AG10803 (cell line): ENCODE data around the gene FNDC3A.

Experiments used
- DNase-seq: peaks from one replicate; pipeline ENCODE4 v3.0.0; 2010; ENCODE audit warnings: low read depth
- H3K4me3 ChIP-seq: 2 replicates; pipeline ENCODE4 v1.5.1; 2011; ENCODE audit warnings: mild to moderate bottlenecking, low read length, control low read depth
- TF ChIP-seq, protein P1 (sequence below): conservative IDR thresholded peaks from 2 replicates; pipeline ENCODE4 v1.5.1; 2011; ENCODE audit warnings: mild to moderate bottlenecking, low read length, control low read depth, inconsistent platforms

The FNDC3A gene

DNA sequence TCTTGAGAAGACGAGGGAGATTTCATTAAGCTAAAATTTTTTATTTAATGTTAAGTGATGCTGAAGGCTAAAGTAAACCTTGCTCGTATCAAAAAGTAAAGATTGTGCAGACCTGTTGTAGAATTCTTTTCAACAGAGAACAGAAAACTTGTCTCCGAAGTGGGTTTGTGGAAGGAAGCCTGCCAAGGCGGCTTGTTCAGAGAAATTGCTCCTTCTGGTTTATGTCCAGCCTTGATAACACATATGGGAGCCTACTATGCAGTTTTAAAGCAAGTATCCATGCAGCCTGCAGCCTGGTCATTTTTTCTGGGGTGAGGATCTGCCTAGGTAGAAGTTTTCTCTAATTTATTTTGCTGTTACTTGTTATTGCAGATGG, 245.9 kb downstream of the FNDC3A start:
- TF ChIP-seq, protein P1, sequence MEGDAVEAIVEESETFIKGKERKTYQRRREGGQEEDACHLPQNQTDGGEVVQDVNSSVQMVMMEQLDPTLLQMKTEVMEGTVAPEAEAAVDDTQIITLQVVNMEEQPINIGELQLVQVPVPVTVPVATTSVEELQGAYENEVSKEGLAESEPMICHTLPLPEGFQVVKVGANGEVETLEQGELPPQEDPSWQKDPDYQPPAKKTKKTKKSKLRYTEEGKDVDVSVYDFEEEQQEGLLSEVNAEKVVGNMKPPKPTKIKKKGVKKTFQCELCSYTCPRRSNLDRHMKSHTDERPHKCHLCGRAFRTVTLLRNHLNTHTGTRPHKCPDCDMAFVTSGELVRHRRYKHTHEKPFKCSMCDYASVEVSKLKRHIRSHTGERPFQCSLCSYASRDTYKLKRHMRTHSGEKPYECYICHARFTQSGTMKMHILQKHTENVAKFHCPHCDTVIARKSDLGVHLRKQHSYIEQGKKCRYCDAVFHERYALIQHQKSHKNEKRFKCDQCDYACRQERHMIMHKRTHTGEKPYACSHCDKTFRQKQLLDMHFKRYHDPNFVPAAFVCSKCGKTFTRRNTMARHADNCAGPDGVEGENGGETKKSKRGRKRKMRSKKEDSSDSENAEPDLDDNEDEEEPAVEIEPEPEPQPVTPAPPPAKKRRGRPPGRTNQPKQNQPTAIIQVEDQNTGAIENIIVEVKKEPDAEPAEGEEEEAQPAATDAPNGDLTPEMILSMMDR: no peak
- DNase-seq: no peak
- no peak overlapping the region for H3K4me3 ChIP-seq

DNA sequence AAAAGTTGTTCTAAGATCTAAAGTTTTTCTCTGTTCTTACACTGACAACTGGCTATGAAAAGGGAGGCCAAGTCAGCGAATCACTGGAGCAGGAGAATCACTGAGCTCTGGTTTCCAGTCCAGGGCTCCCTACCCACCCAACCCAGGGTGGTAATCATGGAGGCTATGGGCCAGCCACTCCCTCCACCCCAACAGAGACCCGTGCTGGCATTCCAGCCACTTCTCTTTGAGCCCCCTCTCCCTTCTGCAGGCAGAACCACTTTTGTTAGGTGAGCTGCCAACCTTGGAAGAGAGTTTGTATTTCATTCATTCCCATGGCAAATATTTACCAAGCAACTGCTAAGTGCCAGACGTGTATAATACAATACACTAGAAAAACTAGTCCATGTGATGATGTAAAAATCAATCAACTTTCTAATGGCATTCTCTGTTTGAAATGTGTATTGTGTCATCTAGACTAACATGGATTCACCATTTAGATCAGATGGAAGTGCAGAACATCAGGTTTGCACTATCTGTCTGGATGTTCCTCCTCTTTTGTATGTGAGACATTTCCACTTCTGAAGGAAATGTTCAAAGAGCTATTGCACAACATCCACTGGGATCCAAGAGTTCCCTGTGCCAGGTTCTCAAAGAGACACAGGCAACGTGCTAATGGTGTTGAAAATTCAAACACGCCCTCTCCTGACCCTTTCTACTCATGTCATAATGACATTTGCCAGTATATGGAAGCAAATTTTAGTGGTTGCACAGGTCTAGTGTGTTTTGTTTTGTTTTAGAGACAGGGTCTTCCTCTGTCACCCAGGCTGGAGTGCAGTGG, 249.7 kb downstream of the FNDC3A start:
- no peak overlapping the region for H3K4me3 ChIP-seq
- no peak for DNase-seq
- TF ChIP-seq, protein P1: no peak

DNA sequence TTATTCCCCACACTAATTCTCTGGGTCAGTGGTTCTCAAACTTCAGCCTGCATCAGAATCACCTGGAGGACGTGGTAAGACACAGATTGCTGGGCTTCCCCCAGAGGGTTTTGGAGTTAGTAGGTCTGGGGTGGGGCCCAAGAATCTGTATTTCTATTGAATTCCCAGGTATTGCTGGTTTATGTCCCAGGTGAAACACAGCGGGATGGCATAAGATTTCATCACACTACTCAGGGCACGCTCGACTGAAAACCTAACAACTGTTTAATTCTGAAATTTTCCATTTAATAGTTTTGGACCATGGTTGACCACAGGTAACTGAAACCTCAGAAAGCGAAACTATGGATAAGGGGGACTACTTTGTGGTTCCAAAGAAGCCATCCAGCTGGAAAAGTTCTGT, 250.9 kb downstream of the FNDC3A start:
- TF ChIP-seq, protein P1: no peak
- H3K4me3 ChIP-seq: no peak overlapping the region
- no peak for DNase-seq

DNA sequence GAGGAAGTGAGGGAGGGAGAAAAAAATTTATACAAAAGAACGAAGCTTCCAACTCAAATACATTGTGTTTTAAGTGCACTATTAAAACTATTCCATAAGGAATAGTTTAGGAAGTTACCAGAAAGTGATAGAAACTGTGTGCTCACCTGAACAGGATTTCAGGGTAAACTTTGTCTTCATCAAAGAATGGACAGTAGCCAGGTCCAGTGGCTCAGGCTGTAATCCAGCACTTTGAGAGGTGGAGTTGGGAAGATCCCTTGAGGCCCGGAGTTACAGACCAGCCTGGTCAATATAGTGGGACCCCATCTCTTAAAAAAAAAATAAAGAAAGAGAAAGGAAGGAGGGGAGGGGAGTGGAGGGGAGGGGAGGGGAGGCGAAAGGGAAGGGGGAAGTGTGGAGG, 259.0 kb downstream of the FNDC3A start:
- TF ChIP-seq, protein P1: no peak
- no peak overlapping the region for H3K4me3 ChIP-seq
- no peak for DNase-seq

DNA sequence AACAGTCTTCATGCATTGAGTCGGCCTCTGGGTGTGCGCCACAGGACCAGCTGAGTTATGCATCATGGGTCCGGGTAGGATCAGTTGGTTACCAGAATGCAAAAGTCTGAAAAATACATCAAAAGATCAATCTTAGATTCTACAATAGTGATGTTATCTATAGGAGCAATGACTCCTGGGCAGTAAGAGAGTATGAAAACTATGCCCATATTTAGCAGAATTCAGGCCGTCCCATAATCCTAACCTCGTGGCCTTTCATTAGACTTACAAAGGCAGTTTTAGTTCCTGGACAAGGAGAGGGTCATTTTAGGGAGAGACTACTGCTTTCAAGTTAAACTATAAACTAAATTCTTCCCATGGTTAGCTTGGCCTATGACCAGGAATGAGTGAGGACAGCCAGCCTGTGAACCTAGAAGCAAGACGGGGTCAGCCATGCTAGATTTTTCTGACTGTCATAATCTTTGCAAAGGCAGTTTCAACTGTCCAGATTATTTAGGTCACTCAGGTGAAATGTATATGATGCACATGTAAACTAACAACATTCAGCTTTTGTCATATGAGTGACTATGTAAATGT, 260.2 kb downstream of the FNDC3A start:
- no peak overlapping the region for H3K4me3 ChIP-seq
- TF ChIP-seq, protein P1: no peak
- no peak for DNase-seq

DNA sequence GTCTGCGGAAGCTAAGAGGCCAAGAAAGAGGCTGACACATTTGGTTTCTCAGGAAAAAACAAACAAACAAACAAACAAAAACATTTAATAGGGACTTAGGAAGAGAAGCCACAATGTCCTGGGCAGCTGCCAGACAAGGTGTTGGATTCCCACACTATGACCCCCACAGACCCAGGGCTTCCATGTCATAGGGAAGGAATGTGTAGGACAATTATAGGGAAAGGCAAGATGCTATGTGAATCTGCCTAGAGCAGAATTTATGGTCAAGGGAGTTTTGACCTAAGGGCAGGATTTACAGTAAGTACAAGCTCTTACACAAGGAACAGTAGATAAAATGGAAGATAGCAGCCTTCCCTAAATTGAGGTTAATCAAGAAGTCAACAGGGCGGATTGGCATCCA, 262.9 kb downstream of the FNDC3A start:
- no peak for DNase-seq
- TF ChIP-seq, protein P1: no peak
- H3K4me3 ChIP-seq: no peak overlapping the region

DNA sequence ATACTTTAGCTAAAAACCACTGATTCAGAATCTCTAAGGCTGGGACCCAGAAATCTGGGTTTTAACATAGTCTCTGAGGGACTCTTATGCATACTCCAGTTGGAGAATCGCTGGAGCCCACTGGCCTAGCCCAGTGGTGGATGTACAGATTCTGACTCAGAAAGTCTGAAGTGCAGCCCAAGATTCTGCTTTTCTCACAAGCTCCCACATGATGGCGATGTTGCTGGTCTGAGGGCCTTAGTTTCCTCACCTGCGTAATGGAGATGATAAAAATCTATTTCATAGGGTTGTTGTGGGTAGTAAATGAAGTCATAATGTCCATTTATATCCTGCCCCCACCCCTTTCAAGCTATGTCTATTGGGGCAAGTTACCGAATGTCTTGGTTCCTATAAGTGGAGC, 264.3 kb downstream of the FNDC3A start:
- TF ChIP-seq, protein P1: peak; percentile 59
- no peak for DNase-seq
- H3K4me3 ChIP-seq: no peak overlapping the region
